GM18951 (cell line): ENCODE results near the gene PIGR.

Experiments
- POLR2A ChIP-seq: IDR thresholded peaks from 4 replicates; pipeline ENCODE4 v1.6.1; 2011; ENCODE audit warnings: mild to moderate bottlenecking; ENCODE audit not compliant: insufficient read length, insufficient read depth; ENCODE audit errors: extremely low read depth
- in situ Hi-C: fragments of 300-500 bp; cut with MboI; formaldehyde crosslinking; loops from one replicate; pipeline ENCODE4 v1.12.0; 2022; ENCODE audit warnings: low sequenced_read_pairs, mixed read lengths, inconsistent platforms; ENCODE audit not compliant: unreplicated experiment

The PIGR gene

GRCh38 chr1:206893380-206893779 is 52.9 kb downstream of the PIGR start:
- no peak for TF ChIP-seq POLR2A
- in situ Hi-C loops: no loop called here

GRCh38 chr1:206892351-206892984 is 53.8 kb downstream of the PIGR start:
- in situ Hi-C loops: no loop called here
- no peak for TF ChIP-seq POLR2A

GRCh38 chr1:206891412-206891811 is 54.9 kb downstream of the PIGR start:
- in situ Hi-C loops: no loop called here
- no peak for TF ChIP-seq POLR2A

GRCh38 chr1:206890125-206891060 is 55.9 kb downstream of the PIGR start:
- no peak for TF ChIP-seq POLR2A
- in situ Hi-C loops: no loop called here

GRCh38 chr1:206887701-206888100 is 58.6 kb downstream of the PIGR start:
- no peak for TF ChIP-seq POLR2A

GRCh38 chr1:206886831-206887230 is 59.4 kb downstream of the PIGR start:
- no peak for TF ChIP-seq POLR2A
- in situ Hi-C loops: no loop called here

More at GRCh38 chr1:206887701-206888100, 58.6 kb downstream of the PIGR start:
- in situ Hi-C loops: no loop called here

- in situ Hi-C loops: no loop called here
These were observed 60.8 kb downstream of the PIGR start for GRCh38 chr1:206885341-206886060.

GRCh38 chr1:206883876-206884275 is 62.4 kb downstream of the PIGR start:
- TF ChIP-seq POLR2A: no peak
- in situ Hi-C loops: no loop called here

More at GRCh38 chr1:206885341-206886060, 60.8 kb downstream of the PIGR start:
- TF ChIP-seq POLR2A: no peak

- in situ Hi-C loops: no loop called here
These were observed 63.1 kb downstream of the PIGR start for GRCh38 chr1:206883160-206883559.

GRCh38 chr1:206882555-206882954 is 63.7 kb downstream of the PIGR start:
- TF ChIP-seq POLR2A: no peak
- in situ Hi-C loops: no loop called here

More at GRCh38 chr1:206883160-206883559, 63.1 kb downstream of the PIGR start:
- TF ChIP-seq POLR2A: no peak

- TF ChIP-seq POLR2A: no peak
- in situ Hi-C loops: no loop called here
These were observed 66.0 kb downstream of the PIGR start for GRCh38 chr1:206880314-206880713.
